A673 (cell line): Measurements from ENCODE around the gene SARDH. TPM values are rescaled to one million over a fixed set of nuclear protein-coding genes. Genes with fewer than 3 reads are reported as not detected.

Experiments
- BruUV-seq: library from RNA; stranded (reverse); fragments of 400-500 nt; replicated peaks from 2 replicates; lab custom pipeline; 2021; lab: Mats Ljungman, UMichigan
- CTCF ChIA-PET: fragments of 300-600 bp; sonication (Branson Sonifier 250); formaldehyde crosslinking; loops from one replicate; lab custom pipeline; 2022; ENCODE audit warnings: antibody characterized with exemption; lab: Charles Lee
- POLR2A ChIA-PET: fragments of 300-600 bp; sonication (Branson Sonifier 250); formaldehyde crosslinking; loops from one replicate; lab custom pipeline; 2022; ENCODE audit warnings: antibody characterized with exemption; ENCODE audit not compliant: low non-redundant PET; lab: Charles Lee
- DNase-seq: peaks from one replicate; pipeline ENCODE4 v3.0.0-alpha.2; 2015; ENCODE audit warnings: low spot score
- H3K27ac ChIP-seq: fragments of 200-600 bp; sonication (generic); 2 replicates; pipeline ENCODE4 v1.5.1; 2016; ENCODE audit warnings: mixed run types, low read depth, mild to moderate bottlenecking, mixed read lengths, antibody characterized with exemption, low read length; ENCODE audit not compliant: poor library complexity, severe bottlenecking
- H3K27me3 ChIP-seq: fragments of 200-600 bp; sonication (generic); replicated peaks from 2 replicates; pipeline ENCODE4 v1.6.1; 2017; ENCODE audit warnings: mixed run types, low read depth, mild to moderate bottlenecking, mixed read lengths, antibody characterized with exemption, low read length; ENCODE audit not compliant: insufficient read depth, poor library complexity
- H3K36me3 ChIP-seq: fragments of 200-600 bp; sonication (generic); 2 replicates; pipeline ENCODE4 v1.6.1; 2016; ENCODE audit warnings: mixed run types, mild to moderate bottlenecking, mixed read lengths, antibody characterized with exemption, low read length; ENCODE audit not compliant: insufficient read depth, poor library complexity, severe bottlenecking
- H3K4me1 ChIP-seq: fragments of 200-600 bp; sonication (generic); 2 replicates; pipeline ENCODE4 v1.6.1; 2017; ENCODE audit warnings: mixed run types, mild to moderate bottlenecking, mixed read lengths, antibody characterized with exemption, low read length; ENCODE audit not compliant: insufficient read depth, poor library complexity, severe bottlenecking
- H3K4me3 ChIP-seq: fragments of 200-600 bp; sonication (generic); 2 replicates; pipeline ENCODE4 v1.5.1; 2016; ENCODE audit warnings: low read depth, mixed run types, mild to moderate bottlenecking, mixed read lengths, low read length; ENCODE audit not compliant: poor library complexity, severe bottlenecking
- H3K9me3 ChIP-seq: fragments of 200-600 bp; sonication (generic); 2 replicates; pipeline ENCODE4 v1.6.1; 2016; ENCODE audit warnings: mixed run types, low read depth, mild to moderate bottlenecking, mixed read lengths, antibody characterized with exemption, low read length; ENCODE audit not compliant: poor library complexity, severe bottlenecking
- CTCF ChIP-seq: fragments of 300-800, 200-600 bp; sonication (generic); conservative IDR thresholded peaks from 2 replicates; pipeline ENCODE4 v1.5.1; 2017; ENCODE audit warnings: low read depth, mild to moderate bottlenecking, antibody characterized with exemption, low read length, moderate library complexity, mixed read lengths
- EZH2 ChIP-seq: fragments of 200-600 bp; sonication (generic); IDR thresholded peaks from 2 replicates; pipeline ENCODE4 v1.6.1; 2017; ENCODE audit warnings: borderline replicate concordance, low read depth, mild to moderate bottlenecking, mixed read lengths, antibody characterized with exemption, low read length; ENCODE audit not compliant: poor library complexity, severe bottlenecking
- intact Hi-C: fragments of 100-400 bp; cut with micrococcal nuclease; formaldehyde crosslinking; loops from one replicate; pipeline ENCODE4 v1.10.0; 2022; ENCODE audit not compliant: unreplicated experiment
- total RNA-seq: library from RNA; stranded (reverse); gene quantifications from 2 replicates; pipeline ENCODE4 v1.2.3, GENCODE V29; 2021

Gene SARDH
- total RNA-seq, 1 experiment from 2014 or later: 0.37 TPM

- Histone ChIP-seq H3K27ac (no peak overlapping the region), H3K27me3 (no peaks in the 10 kb centered on the region), H3K9me3 (no peaks in the 10 kb centered on the region), H3K36me3 (no peaks in the 10 kb centered on the region), H3K4me3 (no peak overlapping the region), H3K4me1 (no peaks in the 10 kb centered on the region)
- POLR2A ChIA-PET: no interaction called here
- BruUV-seq: no TSS peak
- no peak for TF ChIP-seq EZH2
- DNase-seq: no peak
- intact Hi-C loops: no loop called here
- CTCF ChIA-PET: no interaction called here
Measured at GRCh38 chr9:133685653-133686609, 52.2 kb downstream of the SARDH start.

- no peak for DNase-seq
- H3K36me3 ChIP-seq: no peaks in the 10 kb centered on the region
- TF ChIP-seq CTCF: no peak
- no peak for TF ChIP-seq EZH2
- H3K27ac ChIP-seq: no peak overlapping the region
- no peaks in the 10 kb centered on the region for H3K27me3 ChIP-seq
- no peaks in the 10 kb centered on the region for H3K4me1 ChIP-seq
- intact Hi-C loops: no loop called here
- no peaks in the 10 kb centered on the region for H3K9me3 ChIP-seq
- no peak overlapping the region for H3K4me3 ChIP-seq
- no TSS peak for BruUV-seq
- CTCF ChIA-PET: no interaction called here
- POLR2A ChIA-PET: no interaction called here
Measured at GRCh38 chr9:133684936-133685361, 53.2 kb downstream of the SARDH start.

GRCh38 chr9:133684121-133684935 is 53.8 kb downstream of the SARDH start:
- CTCF ChIA-PET: no interaction called here
- TF ChIP-seq EZH2: no peak
- TF ChIP-seq CTCF: no peak
- no peak for DNase-seq
- intact Hi-C loops: no loop called here
- POLR2A ChIA-PET: no interaction called here
- H3K4me3 ChIP-seq: no peak overlapping the region
- BruUV-seq: no TSS peak
- H3K9me3 ChIP-seq: no peaks in the 10 kb centered on the region
- no peaks in the 10 kb centered on the region for H3K36me3 ChIP-seq
- no peaks in the 10 kb centered on the region for H3K27me3 ChIP-seq
- no peaks in the 10 kb centered on the region for H3K4me1 ChIP-seq
- H3K27ac ChIP-seq: no peak overlapping the region
